HG03469 (cell line): ENCODE data around the gene SLPI.

Experiments used
- ATAC-seq: cut with Tn5 transposase; IDR thresholded peaks from one replicate; pipeline ENCODE4 v1.9.1; 2021; ENCODE audit warnings: mild to moderate bottlenecking, moderate library complexity, moderate number of reproducible peaks; ENCODE audit not compliant: unreplicated experiment

Gene SLPI

GRCh38 chr20:45218636-45219035 is 35.7 kb downstream of the SLPI start:
- ATAC-seq: no peak

GRCh38 chr20:45218124-45218523 is 36.2 kb downstream of the SLPI start:
- no peak for ATAC-seq

GRCh38 chr20:45212836-45213235 is 41.5 kb downstream of the SLPI start:
- no peak for ATAC-seq

- no peak for ATAC-seq
These were observed 42.5 kb downstream of the SLPI start for GRCh38 chr20:45211569-45212474.

GRCh38 chr20:45209924-45210323 is 44.4 kb downstream of the SLPI start:
- ATAC-seq: no peak

- ATAC-seq: no peak
These were observed 47.6 kb downstream of the SLPI start, which contains the start of gene SEMG1 for GRCh38 chr20:45206725-45207124. SEMG1 (plus strand) TSS chr20:45207033; CDS start chr20:45207054, 21 bp downstream.
